ENCODE measurements around the gene PCGF1. TPM values are rescaled to one million over a fixed set of nuclear protein-coding genes. Genes with fewer than 3 reads are reported as not detected.
A peak's percentile ranks its signal among the peaks of the same experiment; 100 is the strongest.

PCGF1 gene
- total RNA-seq, 1 experiment from 2014 or later, result 44.8 TPM

- DNase-seq, result peak; percentile 51
- no peaks in the 10 kb centered on the region for H3K9me2 ChIP-seq (replicated peaks; ENCODE audit: insufficient read depth, low read length)
- H3K27me3 ChIP-seq (ENCODE audit: low read length), result no peaks in the 10 kb centered on the region
- peak overlapping the region; percentile 83; the same call in 1 of the 2 replicates for H3K4me3 ChIP-seq (ENCODE audit: low read length)
- H4K20me1 ChIP-seq (ENCODE audit: insufficient read depth, low read depth, low read length), result no peaks in the 10 kb centered on the region
- peak overlapping the region; percentile 89 for H3K4me2 ChIP-seq (ENCODE audit: low read depth, low read length, poor library complexity, severe bottlenecking)
- H3K9me3 ChIP-seq (ENCODE audit: low read length), result no peaks in the 10 kb centered on the region
- peak overlapping the region; percentile 89 for H3K9ac ChIP-seq (ENCODE audit: low read length)
- no peak overlapping the region for H2AFZ ChIP-seq (ENCODE audit: low read length)
- H3K36me3 ChIP-seq (ENCODE audit: insufficient read depth, low read length), result peaks cover 9% of the 10 kb centered on the region; the same call in 1 of the 2 replicates
- H3K4me1 ChIP-seq (ENCODE audit: low read length), result peaks cover 53% of the 10 kb centered on the region
- H3K79me2 ChIP-seq (ENCODE audit: low read length), result peaks cover 27% of the 10 kb centered on the region
- H3K27ac ChIP-seq (ENCODE audit: low read length), result no peak overlapping the region
Observed at GRCh38 chr2:74501335-74502071, 6.0 kb downstream of the PCGF1 start.

- no peak overlapping the region for H3K4me2 ChIP-seq (ENCODE audit: low read depth, low read length, poor library complexity, severe bottlenecking)
- H4K20me1 ChIP-seq (ENCODE audit: insufficient read depth, low read depth, low read length), result no peaks in the 10 kb centered on the region
- H3K4me3 ChIP-seq (ENCODE audit: low read length), result no peak overlapping the region
- peaks cover 19% of the 10 kb centered on the region for H3K79me2 ChIP-seq (ENCODE audit: low read length)
- DNase-seq, result no peak
- no peak overlapping the region for H2AFZ ChIP-seq (ENCODE audit: low read length)
- no peak overlapping the region; the same call in 1 of the 2 replicates for H3K9ac ChIP-seq (ENCODE audit: low read length)
- H3K36me3 ChIP-seq (ENCODE audit: insufficient read depth, low read length), result 0 out of 2 replicates have a peak, but pooled peaks cover 4% of the 10 kb centered on the region
- no peaks in the 10 kb centered on the region for H3K9me3 ChIP-seq (ENCODE audit: low read length)
- H3K4me1 ChIP-seq (ENCODE audit: low read length), result peaks cover 43% of the 10 kb centered on the region
- no peak overlapping the region for H3K27ac ChIP-seq (ENCODE audit: low read length)
- H3K9me2 ChIP-seq (replicated peaks; ENCODE audit: insufficient read depth, low read length), result no peaks in the 10 kb centered on the region
- no peaks in the 10 kb centered on the region for H3K27me3 ChIP-seq (ENCODE audit: low read length)
Observed at GRCh38 chr2:74500578-74500946, 6.9 kb downstream of the PCGF1 start.

GRCh38 chr2:74499940-74500577, 7.4 kb downstream of the PCGF1 start:
- no peak overlapping the region for H3K4me2 ChIP-seq (ENCODE audit: low read depth, low read length, poor library complexity, severe bottlenecking)
- no peak overlapping the region for H3K4me3 ChIP-seq (ENCODE audit: low read length)
- H3K36me3 ChIP-seq (ENCODE audit: insufficient read depth, low read length), result no peaks in the 10 kb centered on the region
- H3K9ac ChIP-seq (ENCODE audit: low read length), result no peak overlapping the region
- no peak overlapping the region for H3K27ac ChIP-seq (ENCODE audit: low read length)
- H3K27me3 ChIP-seq (ENCODE audit: low read length), result no peaks in the 10 kb centered on the region
- H4K20me1 ChIP-seq (ENCODE audit: insufficient read depth, low read depth, low read length), result no peaks in the 10 kb centered on the region
- H3K9me3 ChIP-seq (ENCODE audit: low read length), result no peaks in the 10 kb centered on the region
- no peaks in the 10 kb centered on the region for H3K9me2 ChIP-seq (replicated peaks; ENCODE audit: insufficient read depth, low read length)
- H2AFZ ChIP-seq (ENCODE audit: low read length), result no peak overlapping the region
- H3K4me1 ChIP-seq (ENCODE audit: low read length), result peaks cover 38% of the 10 kb centered on the region
- H3K79me2 ChIP-seq (ENCODE audit: low read length), result peaks cover 15% of the 10 kb centered on the region
- no peak for DNase-seq

GRCh38 chr2:74499267-74499939, 8.1 kb downstream of the PCGF1 start, which contains the start of gene LBX2:
Gene LBX2, minus strand, starts transcription at chr2:74499603. Its CDS starts 66 bp downstream, at chr2:74499537.
- H3K4me3 ChIP-seq (ENCODE audit: low read length), result no peak within 1 kb of the TSS
- H3K27me3 ChIP-seq (ENCODE audit: low read length), result no peaks in the 10 kb centered on the region
- H3K79me2 ChIP-seq (ENCODE audit: low read length), result peaks cover 11% of the 10 kb centered on the region
- no peaks in the 10 kb centered on the region for H4K20me1 ChIP-seq (ENCODE audit: insufficient read depth, low read depth, low read length)
- H3K27ac ChIP-seq (ENCODE audit: low read length), result no peak within 1 kb of the TSS
- H2AFZ ChIP-seq (ENCODE audit: low read length), result no peak within 1 kb of the TSS
- H3K9me3 ChIP-seq (ENCODE audit: low read length), result no peaks in the 10 kb centered on the region
- H3K4me2 ChIP-seq (ENCODE audit: low read depth, low read length, poor library complexity, severe bottlenecking), result no peak within 1 kb of the TSS
- H3K9me2 ChIP-seq (replicated peaks; ENCODE audit: insufficient read depth, low read length), result no peaks in the 10 kb centered on the region
- H3K4me1 ChIP-seq (ENCODE audit: low read length), result peaks cover 32% of the 10 kb centered on the region
- no peak for DNase-seq
- no peaks in the 10 kb centered on the region for H3K36me3 ChIP-seq (ENCODE audit: insufficient read depth, low read length)
- H3K9ac ChIP-seq (ENCODE audit: low read length), result no peak within 1 kb of the TSS

GRCh38 chr2:74498500-74499266, 8.8 kb downstream of the PCGF1 start:
- peaks cover 25% of the 10 kb centered on the region for H3K4me1 ChIP-seq (ENCODE audit: low read length)
- no peaks in the 10 kb centered on the region for H3K9me3 ChIP-seq (ENCODE audit: low read length)
- no peak overlapping the region for H3K4me2 ChIP-seq (ENCODE audit: low read depth, low read length, poor library complexity, severe bottlenecking)
- no peaks in the 10 kb centered on the region for H3K9me2 ChIP-seq (replicated peaks; ENCODE audit: insufficient read depth, low read length)
- no peaks in the 10 kb centered on the region for H3K27me3 ChIP-seq (ENCODE audit: low read length)
- H3K4me3 ChIP-seq (ENCODE audit: low read length), result no peak overlapping the region
- peaks cover 11% of the 10 kb centered on the region for H3K79me2 ChIP-seq (ENCODE audit: low read length)
- DNase-seq, result no peak
- no peak overlapping the region for H2AFZ ChIP-seq (ENCODE audit: low read length)
- no peaks in the 10 kb centered on the region for H4K20me1 ChIP-seq (ENCODE audit: insufficient read depth, low read depth, low read length)
- no peak overlapping the region for H3K27ac ChIP-seq (ENCODE audit: low read length)
- H3K36me3 ChIP-seq (ENCODE audit: insufficient read depth, low read length), result peaks cover 6% of the 10 kb centered on the region; the same call in 1 of the 2 replicates
- no peak overlapping the region for H3K9ac ChIP-seq (ENCODE audit: low read length)

GRCh38 chr2:74497777-74498499, 9.6 kb downstream of the PCGF1 start:
- no peaks in the 10 kb centered on the region for H3K9me2 ChIP-seq (replicated peaks; ENCODE audit: insufficient read depth, low read length)
- H3K27ac ChIP-seq (ENCODE audit: low read length), result no peak overlapping the region
- H4K20me1 ChIP-seq (ENCODE audit: insufficient read depth, low read depth, low read length), result no peaks in the 10 kb centered on the region
- H3K9ac ChIP-seq (ENCODE audit: low read length), result no peak overlapping the region
- H3K9me3 ChIP-seq (ENCODE audit: low read length), result no peaks in the 10 kb centered on the region
- no peak overlapping the region for H3K4me2 ChIP-seq (ENCODE audit: low read depth, low read length, poor library complexity, severe bottlenecking)
- peaks cover 11% of the 10 kb centered on the region for H3K79me2 ChIP-seq (ENCODE audit: low read length)
- H2AFZ ChIP-seq (ENCODE audit: low read length), result no peak overlapping the region
- no peak overlapping the region for H3K4me3 ChIP-seq (ENCODE audit: low read length)
- no peak for DNase-seq
- H3K27me3 ChIP-seq (ENCODE audit: low read length), result no peaks in the 10 kb centered on the region
- H3K36me3 ChIP-seq (ENCODE audit: insufficient read depth, low read length), result peaks cover 11% of the 10 kb centered on the region; the same call in 1 of the 2 replicates
- peaks cover 19% of the 10 kb centered on the region for H3K4me1 ChIP-seq (ENCODE audit: low read length)

GRCh38 chr2:74496997-74497776, 10.3 kb downstream of the PCGF1 start:
- Histone ChIP-seq H3K4me1 (ENCODE audit: low read length) (peaks cover 12% of the 10 kb centered on the region), H3K27ac (ENCODE audit: low read length) (no peak overlapping the region), H3K4me3 (ENCODE audit: low read length) (no peak overlapping the region), H3K9me2 (replicated peaks; ENCODE audit: insufficient read depth, low read length) (no peaks in the 10 kb centered on the region), H3K36me3 (ENCODE audit: insufficient read depth, low read length) (peaks cover 12% of the 10 kb centered on the region; the same call in 1 of the 2 replicates), H4K20me1 (ENCODE audit: insufficient read depth, low read depth, low read length) (no peaks in the 10 kb centered on the region), H3K9ac (ENCODE audit: low read length) (no peak overlapping the region), H3K4me2 (ENCODE audit: low read depth, low read length, poor library complexity, severe bottlenecking) (no peak overlapping the region), H3K79me2 (ENCODE audit: low read length) (peaks cover 5% of the 10 kb centered on the region), H3K9me3 (ENCODE audit: low read length) (no peaks in the 10 kb centered on the region), H2AFZ (ENCODE audit: low read length) (no peak overlapping the region), H3K27me3 (ENCODE audit: low read length) (no peaks in the 10 kb centered on the region)
- no peak for DNase-seq

Measured in Karpas-422 (cell line).